Measurements from ENCODE around the gene ILF3. TPM values are rescaled to one million over a fixed set of nuclear protein-coding genes. Genes with fewer than 3 reads are reported as not detected.

The ILF3 gene
- total and polyA plus RNA-seq, 2 of the 13 experiments (the other 11 are each of a cell fraction or from before 2014, with no cell fraction given) = 120 to 173 TPM

- no peak for DNase-seq (ENCODE audit: low spot score)
- no peak overlapping the region for H3K27ac ChIP-seq (ENCODE audit: extremely low read length, insufficient read depth, low read length)
- H3K27me3 ChIP-seq (ENCODE audit: control insufficient read depth in 1 of 2, insufficient read depth in 2 of 2, low read length in 2 of 2) = no peaks in the 10 kb centered on the region; a peak in 1 of 5 replicates
- ChIA-PET CTCF (ENCODE audit: low intra/inter-chr PET ratio, low total read pairs) (no interaction called here), POLR2A (no interaction called here)
- H3K9me3 ChIP-seq (ENCODE audit: low read length) = no peaks in the 10 kb centered on the region
- no peak overlapping the region for H3K9ac ChIP-seq (ENCODE audit: insufficient read depth, low read depth, low read length)
- H3K79me2 ChIP-seq (ENCODE audit: insufficient read depth, low read length) = no peaks in the 10 kb centered on the region
- H3K4me3 ChIP-seq (replicated peaks in 1 of 3; ENCODE audit: insufficient read depth in 1 of 3, low read depth in 2 of 3, low read length in 3 of 3) = no peak overlapping the region
- in situ Hi-C loops (cut with HindIII; ENCODE audit: extremely low pct_ligation_motif_present, low pct_unique_long_range_greater_than_20kb) = no loop called here
- H4K20me1 ChIP-seq (ENCODE audit: insufficient read depth, low read length) = no peaks in the 10 kb centered on the region
- H2AFZ ChIP-seq (ENCODE audit: low read length) = no peak overlapping the region
- TF ChIP-seq CCDC6 (CRISPR knock-in tag; IDR thresholded peaks at IDR 0.05) (no peak), ZNF451 (CRISPR knock-in tag; IDR thresholded peaks at IDR 0.05) (no peak), ATAD3A (CRISPR knock-in tag; IDR thresholded peaks at IDR 0.05) (no peak), ATM (IDR thresholded peaks at IDR 0.05; ENCODE audit: borderline replicate concordance) (no peak), GABPB1 (CRISPR knock-in tag; IDR thresholded peaks at IDR 0.05) (no peak), RARA (CRISPR knock-in tag; IDR thresholded peaks at IDR 0.05) (no peak), DPF2 (CRISPR knock-in tag; IDR thresholded peaks at IDR 0.05; ENCODE audit: borderline replicate concordance, low read depth) (no peak), ZNF33B (CRISPR knock-in tag; IDR thresholded peaks at IDR 0.05) (no peak), RARG (CRISPR knock-in tag; IDR thresholded peaks at IDR 0.05; ENCODE audit: low read depth) (no peak), ZNF484 (CRISPR knock-in tag; IDR thresholded peaks at IDR 0.05; ENCODE audit: borderline replicate concordance, low read depth) (no peak), SMARCE1 (IDR thresholded peaks at IDR 0.05; ENCODE audit: borderline replicate concordance) (no peak), SIX4 (CRISPR knock-in tag; IDR thresholded peaks at IDR 0.05) (no peak), ZNF382 (CRISPR knock-in tag; IDR thresholded peaks at IDR 0.05; ENCODE audit: borderline replicate concordance) (no peak), ZNF674 (CRISPR knock-in tag; IDR thresholded peaks at IDR 0.05; ENCODE audit: low read depth) (no peak), NONO (IDR thresholded peaks at IDR 0.05) (no peak), NONO (CRISPR knock-in tag; conservative IDR thresholded peaks at IDR 0.05) (no peak), ZNF879 (CRISPR knock-in tag; IDR thresholded peaks at IDR 0.05) (no peak), ZNF670 (CRISPR knock-in tag; IDR thresholded peaks at IDR 0.05; ENCODE audit: borderline replicate concordance) (no peak)
- WGBS (ENCODE audit: low lambda C conversion rate) = 64% methylated on average over 5 of the region's 5 CpGs
- no peak overlapping the region for H3K4me2 ChIP-seq (ENCODE audit: low read depth, low read length)
- no peak for FAIRE-seq
- intact Hi-C loops (cut with micrococcal nuclease; ENCODE audit: unreplicated experiment) = no loop called here
- BruUV-seq (replicated peaks) = no TSS peak
- H3K36me3 ChIP-seq (replicated peaks in 1 of 2; ENCODE audit: control insufficient read depth in 1 of 2, insufficient read depth in 2 of 2, low read length in 2 of 2) = no peaks in the 10 kb centered on the region
- H3K4me1 ChIP-seq (ENCODE audit: insufficient read depth, low read length) = no peaks in the 10 kb centered on the region
- no peak for ATAC-seq
These were observed 42.2 kb upstream of the ILF3 start for GRCh38 chr19:10611907-10612306.

Measured in HepG2 (cell line).